Gastrocnemius medialis (tissue), 4 donors: ENCODE data around the gene RBM47. TPM values are rescaled to one million over a fixed set of nuclear protein-coding genes. Genes with fewer than 3 reads are reported as not detected.

Experiments used
- ATAC-seq, 2 donors: fragments of 150-250 bp; one replicate each; pipeline ENCODE4 v1.9.1; 2016
- DNase-seq, 2 donors: peaks; one replicate each; pipeline ENCODE4 v3.0.0-alpha.2; 2019
- H3K27ac ChIP-seq, 4 donors: fragments of 200-600 bp; sonication (generic); 1 replicate in 1 of 4; 2 replicates in 3 of 4; pipeline ENCODE4 v1.5.1; 2016 to 2018; ENCODE audit warnings: mild to moderate bottlenecking in 2 of 4, moderate library complexity in 1 of 4
- H3K27me3 ChIP-seq, 3 donors: fragments of 200-600 bp; sonication (generic) in 2 of 3; 1 replicate in 1 of 3; 2 replicates in 2 of 3; pipeline versions ENCODE4 v1.5.1 to v1.6.0; 2016 to 2019; ENCODE audit warnings: mild to moderate bottlenecking in 1 of 3, moderate library complexity in 1 of 3
- H3K36me3 ChIP-seq, 2 donors: fragments of 200-600 bp; sonication (generic) in 1 of 2; one replicate each; pipeline ENCODE4 v1.5.1; 2017 to 2018
- H3K4me1 ChIP-seq, 2 donors: fragments of 200-600 bp; sonication (generic) in 1 of 2; one replicate each; pipeline ENCODE4 v1.5.1; 2016 to 2017; ENCODE audit warnings: mild to moderate bottlenecking in 2 of 2
- H3K4me3 ChIP-seq, 4 donors: fragments of 200-600 bp; sonication (generic) in 3 of 4; 1 replicate in 1 of 4; 2 replicates in 3 of 4; pipeline ENCODE4 v1.5.1; 2016 to 2019; ENCODE audit warnings: mild to moderate bottlenecking in 2 of 4
- H3K9me3 ChIP-seq, 3 donors: fragments of 200-600 bp; sonication (generic) in 2 of 3; 1 replicate in 1 of 3; 2 replicates in 2 of 3; pipeline ENCODE4 v1.5.1; 2016 to 2019
- POLR2A ChIP-seq, 2 donors: fragments of 450-650 bp; IDR thresholded peaks; one replicate each; pipeline ENCODE4 v1.6.1; 2017; ENCODE audit warnings: antibody characterized with exemption in 2 of 2, mild to moderate bottlenecking in 2 of 2, moderate library complexity in 2 of 2
- in situ Hi-C, 4 donors: fragments of 200-750 bp; cut with MboI; loops; one replicate each; pipeline versions ENCODE4 v1.15.0 to v1.8.0; 2017; ENCODE audit warnings: low sequenced_read_pairs in 4 of 4
- intact Hi-C: fragments of 100-400 bp; cut with DNase I; formaldehyde crosslinking; loops from one replicate; pipeline ENCODE4 v1.15.1; 2023; ENCODE audit warnings: low total_unique reads
- total RNA-seq, 4 donors: library from RNA; depleted of rRNA; stranded (reverse); fragments of >200 nt; gene quantifications; one replicate each; pipeline versions ENCODE4 v1.1.0 to v1.2.3, GENCODE V29; 2016
- TF ChIP-seq, protein P1 (sequence below), 5 experiments: fragments of 450-650 bp in 3 of 5; fragments of 200-600 bp in 2 of 5; sonication (generic) in 2 of 5; IDR thresholded peaks in 4 of 5; conservative IDR thresholded peaks in 1 of 5; 1 replicate in 4 of 5; 2 replicates in 1 of 5; pipeline ENCODE4 v1.5.1; 2016 to 2019; ENCODE audit warnings: antibody characterized with exemption in 5 of 5, mild to moderate bottlenecking in 3 of 5, moderate library complexity in 3 of 5

Gene RBM47
- total RNA-seq, 4 donors from 2014 or later: 1.5 to 8.7 (median 4.3) TPM

DNA sequence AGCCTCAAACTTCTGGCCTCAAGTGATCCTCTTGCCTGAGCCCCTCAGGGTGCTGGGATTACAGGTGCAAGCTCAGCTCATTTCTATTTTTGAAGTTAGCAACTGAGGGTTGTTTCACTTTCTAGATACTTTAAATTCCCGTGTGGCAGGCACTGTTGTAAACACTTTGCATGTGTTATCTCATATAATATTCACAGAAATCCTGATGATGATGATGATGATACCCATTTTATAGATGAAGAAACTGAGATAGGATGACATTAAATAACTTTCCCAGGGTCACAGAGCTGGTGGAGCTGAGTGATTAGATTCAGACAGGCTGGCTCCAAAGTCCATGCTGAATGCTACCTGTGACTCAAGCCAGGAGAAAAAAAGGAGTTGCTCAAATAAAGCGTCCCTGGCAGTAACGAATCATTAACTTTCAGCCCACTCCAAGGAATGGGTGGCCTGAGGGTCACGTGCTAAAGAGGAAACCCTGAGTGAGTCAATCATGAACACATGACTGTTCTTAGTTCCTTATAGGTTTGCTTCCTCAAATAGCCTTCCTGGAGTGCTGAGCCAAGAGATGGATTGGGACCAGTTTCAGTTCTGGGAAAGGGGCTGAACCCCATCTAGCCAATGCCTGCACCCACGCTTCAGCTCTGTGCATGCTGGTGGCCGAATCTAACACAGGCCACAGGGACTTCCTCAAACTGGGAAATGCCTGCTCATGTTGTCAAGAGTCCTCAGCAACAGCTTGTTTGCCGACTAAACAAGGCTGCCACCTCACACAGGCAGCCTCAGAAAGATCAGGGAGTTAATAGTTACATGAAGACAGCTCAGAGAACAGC, 52.8 kb downstream of the RBM47 start:
- peak; percentile 39 to 66 for ATAC-seq
- Histone ChIP-seq H3K36me3 (no peaks in the 10 kb centered on the region), H3K27ac (peak overlapping the region in 1 of 4 donors; percentile 12), H3K9me3 (no peaks in the 10 kb centered on the region), H3K4me3 (no peak overlapping the region), H3K4me1 (no peaks in the 10 kb centered on the region), H3K27me3 (no peaks in the 10 kb centered on the region)
- DNase-seq: peak; percentile 51 to 60
- intact Hi-C loops: no loop called here
- TF ChIP-seq, protein P1, sequence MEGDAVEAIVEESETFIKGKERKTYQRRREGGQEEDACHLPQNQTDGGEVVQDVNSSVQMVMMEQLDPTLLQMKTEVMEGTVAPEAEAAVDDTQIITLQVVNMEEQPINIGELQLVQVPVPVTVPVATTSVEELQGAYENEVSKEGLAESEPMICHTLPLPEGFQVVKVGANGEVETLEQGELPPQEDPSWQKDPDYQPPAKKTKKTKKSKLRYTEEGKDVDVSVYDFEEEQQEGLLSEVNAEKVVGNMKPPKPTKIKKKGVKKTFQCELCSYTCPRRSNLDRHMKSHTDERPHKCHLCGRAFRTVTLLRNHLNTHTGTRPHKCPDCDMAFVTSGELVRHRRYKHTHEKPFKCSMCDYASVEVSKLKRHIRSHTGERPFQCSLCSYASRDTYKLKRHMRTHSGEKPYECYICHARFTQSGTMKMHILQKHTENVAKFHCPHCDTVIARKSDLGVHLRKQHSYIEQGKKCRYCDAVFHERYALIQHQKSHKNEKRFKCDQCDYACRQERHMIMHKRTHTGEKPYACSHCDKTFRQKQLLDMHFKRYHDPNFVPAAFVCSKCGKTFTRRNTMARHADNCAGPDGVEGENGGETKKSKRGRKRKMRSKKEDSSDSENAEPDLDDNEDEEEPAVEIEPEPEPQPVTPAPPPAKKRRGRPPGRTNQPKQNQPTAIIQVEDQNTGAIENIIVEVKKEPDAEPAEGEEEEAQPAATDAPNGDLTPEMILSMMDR (IDR thresholded peaks at IDR 0.05 in 4 of 5, conservative IDR thresholded peaks at IDR 0.05 in 1 of 5): no peak
- no peak for TF ChIP-seq POLR2A (IDR thresholded peaks at IDR 0.05)
- in situ Hi-C loops: no loop called here

DNA sequence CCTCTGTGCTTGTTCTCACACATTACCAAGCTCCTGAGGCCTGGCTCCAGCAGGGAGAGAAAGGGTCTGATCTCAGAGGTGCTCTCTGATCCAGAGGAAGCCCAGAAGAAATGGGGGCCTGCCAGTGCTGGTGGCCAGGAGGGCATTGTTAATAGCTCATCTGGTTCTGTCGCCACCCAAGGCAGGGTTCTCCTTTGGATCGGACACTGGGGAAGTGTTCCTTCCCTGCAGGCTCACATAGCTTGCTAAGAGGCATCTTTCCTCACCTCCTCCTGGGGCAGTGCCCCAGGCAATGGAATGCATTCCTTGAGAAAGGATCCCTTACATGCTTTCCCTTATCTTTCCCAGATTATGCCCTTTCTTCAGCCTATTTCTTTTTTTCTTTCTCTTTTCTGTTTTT, 53.8 kb downstream of the RBM47 start:
- Histone ChIP-seq H3K4me1 (no peaks in the 10 kb centered on the region), H3K9me3 (no peaks in the 10 kb centered on the region), H3K27me3 (no peaks in the 10 kb centered on the region), H3K4me3 (no peak overlapping the region), H3K27ac (no peak overlapping the region), H3K36me3 (no peaks in the 10 kb centered on the region)
- no peak for ATAC-seq
- DNase-seq: no peak
- in situ Hi-C loops (no loop called here), intact Hi-C loops (no loop called here)
- no peak for TF ChIP-seq POLR2A (IDR thresholded peaks at IDR 0.05)
- TF ChIP-seq, protein P1 (IDR thresholded peaks at IDR 0.05 in 4 of 5, conservative IDR thresholded peaks at IDR 0.05 in 1 of 5): no peak

DNA sequence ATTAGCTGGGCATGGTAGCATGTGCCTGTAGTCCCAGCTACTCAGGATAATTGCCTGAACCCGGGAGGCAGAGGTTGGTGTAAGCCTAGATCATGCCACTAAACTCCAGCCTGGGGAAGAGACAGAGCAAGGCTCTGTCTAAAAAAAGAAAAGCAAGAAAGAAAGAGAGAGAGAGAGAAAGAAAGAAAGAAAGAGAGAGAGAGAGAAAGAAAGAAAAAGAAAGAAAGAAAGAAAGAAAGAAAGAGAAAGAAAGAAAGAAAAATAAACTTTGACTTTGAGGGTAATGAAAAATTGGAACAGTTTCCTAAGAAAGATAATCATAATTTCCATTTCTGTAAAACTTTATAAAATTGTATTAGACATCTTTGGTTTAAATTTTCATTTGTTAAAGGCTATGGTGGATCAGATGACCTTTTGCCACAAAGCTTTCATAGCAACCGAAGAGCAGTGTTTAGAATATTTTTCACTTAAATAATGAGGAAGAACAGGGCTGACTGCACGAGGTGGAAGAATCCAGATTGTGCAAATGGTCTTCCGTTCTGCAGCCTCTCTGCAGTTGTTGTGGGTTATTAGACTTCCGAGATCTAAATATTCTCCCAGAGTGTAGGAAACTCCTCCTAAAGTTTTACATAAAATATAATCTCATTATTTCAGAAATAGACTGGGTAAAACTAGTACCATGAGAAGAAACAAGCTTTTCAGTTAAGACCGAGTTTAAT, 55.9 kb downstream of the RBM47 start:
- no peak for ATAC-seq
- no peaks in the 10 kb centered on the region for H3K27me3 ChIP-seq

DNA sequence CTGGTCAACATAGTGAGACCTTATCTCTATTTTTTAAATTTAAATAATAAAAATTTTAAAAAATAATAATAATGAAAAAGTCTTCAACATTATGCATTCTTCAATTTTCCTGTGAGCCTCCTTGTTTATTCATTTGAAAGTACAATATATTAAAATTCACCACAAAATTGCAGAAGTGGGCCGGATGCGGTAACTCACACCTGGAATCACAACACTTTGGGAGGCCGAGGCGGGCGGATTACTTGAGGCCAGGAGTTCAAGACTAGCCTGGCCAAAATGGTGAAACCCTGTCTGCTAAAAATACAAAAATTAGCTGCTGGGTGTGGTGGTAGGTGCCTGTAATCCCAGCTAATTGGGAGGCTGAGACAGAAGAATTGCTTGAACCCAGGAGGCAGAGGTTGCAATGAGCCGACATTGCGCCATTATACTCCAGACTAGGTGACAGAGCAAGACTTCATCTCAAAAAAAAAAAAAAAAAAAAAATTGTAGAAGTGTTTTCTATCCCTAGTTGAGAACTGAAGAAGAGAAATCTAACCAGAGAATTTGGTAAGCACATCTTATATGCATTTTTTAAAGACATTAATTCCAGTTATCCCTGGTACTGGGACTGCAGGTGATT, 56.9 kb downstream of the RBM47 start:
- Histone ChIP-seq H3K4me1 (no peaks in the 10 kb centered on the region), H3K27ac (no peak overlapping the region), H3K4me3 (no peak overlapping the region), H3K36me3 (no peaks in the 10 kb centered on the region), H3K27me3 (no peaks in the 10 kb centered on the region), H3K9me3 (no peaks in the 10 kb centered on the region)
- in situ Hi-C loops (no loop called here), intact Hi-C loops (no loop called here)
- TF ChIP-seq POLR2A (IDR thresholded peaks at IDR 0.05): no peak
- TF ChIP-seq, protein P1 (IDR thresholded peaks at IDR 0.05 in 4 of 5, conservative IDR thresholded peaks at IDR 0.05 in 1 of 5): no peak
- ATAC-seq: no peak
- DNase-seq: no peak

More for the DNA sequence above, 55.9 kb downstream of the RBM47 start:
- no peak for DNase-seq
- Histone ChIP-seq H3K4me1 (no peaks in the 10 kb centered on the region), H3K27ac (no peak overlapping the region), H3K9me3 (no peaks in the 10 kb centered on the region), H3K36me3 (no peaks in the 10 kb centered on the region), H3K4me3 (no peak overlapping the region)
- intact Hi-C loops: no loop called here
- TF ChIP-seq POLR2A (IDR thresholded peaks at IDR 0.05): no peak
- TF ChIP-seq, protein P1 (IDR thresholded peaks at IDR 0.05 in 4 of 5, conservative IDR thresholded peaks at IDR 0.05 in 1 of 5): no peak
- in situ Hi-C loops: no loop called here
